HEK293T (cell line): ENCODE data around the gene HSDL1.

Experiments
- ARNT ChIP-seq: fragments of 450-650 bp; IDR thresholded peaks from 2 replicates; pipeline ENCODE4 v1.6.1; 2017; ENCODE audit warnings: mild to moderate bottlenecking
- BHLHE40 ChIP-seq: fragments of 450-650 bp; IDR thresholded peaks from 2 replicates; pipeline ENCODE4 v1.6.1; 2016; ENCODE audit warnings: mild to moderate bottlenecking, moderate library complexity, borderline replicate concordance
- ELF4 ChIP-seq: fragments of 450-650 bp; IDR thresholded peaks from 2 replicates; pipeline ENCODE4 v1.6.1; 2017; ENCODE audit warnings: antibody characterized with exemption
- FOXA1 ChIP-seq: fragments of 450-650 bp; IDR thresholded peaks from 2 replicates; pipeline ENCODE4 v1.6.1; 2016; ENCODE audit warnings: mild to moderate bottlenecking
- FOXK2 ChIP-seq: fragments of 450-650 bp; IDR thresholded peaks from 2 replicates; pipeline ENCODE4 v1.6.1; 2016; ENCODE audit warnings: mild to moderate bottlenecking
- FOXM1 ChIP-seq: fragments of 450-650 bp; IDR thresholded peaks from 2 replicates; pipeline ENCODE4 v1.6.1; 2017; ENCODE audit warnings: mild to moderate bottlenecking, borderline replicate concordance
- L3MBTL2 ChIP-seq: fragments of 450-650 bp; conservative IDR thresholded peaks from 2 replicates; pipeline ENCODE4 v1.6.1; 2016; ENCODE audit warnings: mild to moderate bottlenecking
- LEF1 ChIP-seq: fragments of 450-650 bp; IDR thresholded peaks from 2 replicates; pipeline ENCODE4 v1.6.1; 2017; ENCODE audit warnings: mild to moderate bottlenecking, borderline replicate concordance
- NFRKB ChIP-seq: fragments of 450-650 bp; IDR thresholded peaks from 2 replicates; pipeline ENCODE4 v1.6.1; 2016; ENCODE audit warnings: mild to moderate bottlenecking, moderate library complexity
- SP1 ChIP-seq: fragments of 450-650 bp; IDR thresholded peaks from 2 replicates; pipeline ENCODE4 v1.6.1; 2017
- SUZ12 ChIP-seq: fragments of 450-650 bp; IDR thresholded peaks from 2 replicates; pipeline ENCODE4 v1.6.1; 2016; ENCODE audit warnings: mild to moderate bottlenecking
- TARDBP ChIP-seq: fragments of 450-650 bp; IDR thresholded peaks from 2 replicates; pipeline ENCODE4 v1.6.1; 2016

GRCh38 chr16:84121007-84121406, 24.0 kb downstream of the HSDL1 start:
- no peak for TF ChIP-seq BHLHE40
- TF ChIP-seq FOXM1: no peak
- TF ChIP-seq SUZ12: no peak
- TF ChIP-seq SP1: no peak
- TF ChIP-seq ARNT: no peak
- no peak for TF ChIP-seq ELF4
- no peak for TF ChIP-seq FOXA1
- TF ChIP-seq LEF1: no peak
- TF ChIP-seq FOXK2: no peak
- no peak for TF ChIP-seq NFRKB
- TF ChIP-seq TARDBP: no peak
- no peak for TF ChIP-seq L3MBTL2
